ENCODE data around the gene BAD. TPM values are rescaled to one million over a fixed set of nuclear protein-coding genes. Genes with fewer than 3 reads are reported as not detected.
"Not testable (repeated sequence)": the region's sequence is repeated elsewhere in the genome, so short reads cannot be mapped to it uniquely, and the experiment has no call there.

Gene BAD
- total RNA-seq, 1 donor = 32.6 TPM

GRCh38 chr11:64315667-64316526 is 31.4 kb upstream of the BAD start:
- not testable (repeated sequence) for DNase-seq (ENCODE audit: low read depth in 2 of 3, low spot score in 2 of 3)

GRCh38 chr11:64314805-64315561 is 30.5 kb upstream of the BAD start:
- no peak for DNase-seq (ENCODE audit: low read depth in 2 of 3, low spot score in 2 of 3)

- DNase-seq (ENCODE audit: low read depth in 2 of 3, low spot score in 2 of 3) = no peak
Measured at GRCh38 chr11:64314146-64314804, 29.8 kb upstream of the BAD start.

- DNase-seq (ENCODE audit: low read depth in 2 of 3, low spot score in 2 of 3) = no peak
Measured at GRCh38 chr11:64313491-64314145, 29.2 kb upstream of the BAD start.

GRCh38 chr11:64312947-64313346 is 28.5 kb upstream of the BAD start:
- DNase-seq (ENCODE audit: low read depth in 2 of 3, low spot score in 2 of 3) = no peak

GRCh38 chr11:64307795-64308194 is 23.3 kb upstream of the BAD start:
- DNase-seq (ENCODE audit: low read depth in 2 of 3, low spot score in 2 of 3) = not testable (repeated sequence)

- no peak for DNase-seq (ENCODE audit: low read depth in 2 of 3, low spot score in 2 of 3)
Measured at GRCh38 chr11:64306876-64307622, 22.6 kb upstream of the BAD start.

GRCh38 chr11:64306563-64306875 is 22.1 kb upstream of the BAD start:
- DNase-seq (ENCODE audit: low read depth in 2 of 3, low spot score in 2 of 3) = no peak

- peak in 2 of 3 donors; percentile 62 to 70 for DNase-seq (ENCODE audit: low read depth in 2 of 3, low spot score in 2 of 3)
Measured at GRCh38 chr11:64305691-64306562, 21.5 kb upstream of the BAD start.

GRCh38 chr11:64305075-64305690 is 20.7 kb upstream of the BAD start, which contains the start of gene ESRRA:
Gene ESRRA, plus strand, starts transcription at chr11:64305524. Its CDS starts 1,656 bp downstream, at chr11:64307180.
- DNase-seq (ENCODE audit: low read depth in 2 of 3, low spot score in 2 of 3) = peak; percentile 98 to 99 (median 99)

GRCh38 chr11:64304316-64305072 is 20.0 kb upstream of the BAD start:
- DNase-seq (ENCODE audit: low read depth in 2 of 3, low spot score in 2 of 3) = peak; percentile 82 to 92 (median 88)

- DNase-seq (ENCODE audit: low read depth in 2 of 3, low spot score in 2 of 3) = no peak
Measured at GRCh38 chr11:64304032-64304315, 19.5 kb upstream of the BAD start.

GRCh38 chr11:64303109-64304031 is 18.9 kb upstream of the BAD start:
- DNase-seq (ENCODE audit: low read depth in 2 of 3, low spot score in 2 of 3) = no peak

GRCh38 chr11:64299847-64300648 is 15.6 kb upstream of the BAD start, which contains the start of gene CATSPERZ:
Gene CATSPERZ, plus strand, starts transcription at chr11:64300358. Its CDS starts 53 bp downstream, at chr11:64300411.
- DNase-seq (ENCODE audit: low read depth in 2 of 3, low spot score in 2 of 3) = peak in 1 of 3 donors; percentile 17

- DNase-seq (ENCODE audit: low read depth in 2 of 3, low spot score in 2 of 3) = peak in 1 of 3 donors; percentile 44
Measured at GRCh38 chr11:64298966-64299846, 14.7 kb upstream of the BAD start.

Measured in hematopoietic multipotent progenitor cell (in vitro differentiated cells).